Keratinocyte (primary cell): ENCODE data around the gene TTC32. TPM values are rescaled to one million over a fixed set of nuclear protein-coding genes. Genes with fewer than 3 reads are reported as not detected.

Source experiments
- DNase-seq: peaks from one replicate; pipeline ENCODE4 v3.0.0-alpha.2; 2011; ENCODE audit warnings: low read depth, missing footprints, low spot score
- FAIRE-seq: peaks from 2 replicates; lab custom pipeline; 2011; peaks lifted over from hg19 to GRCh38; lab: Jason Lieb, UNC
- H2AFZ ChIP-seq: 2 replicates; pipeline ENCODE4 v1.6.0; 2012; ENCODE audit warnings: low read length, control low read depth, inconsistent platforms; ENCODE audit not compliant: control insufficient read depth
- H3K27ac ChIP-seq: 2 replicates; pipeline ENCODE4 v1.5.1; 2011; ENCODE audit warnings: low read length; ENCODE audit not compliant: control insufficient read depth, insufficient read depth
- H3K27me3 ChIP-seq: 3 replicates; pipeline ENCODE4 v1.6.0; 2011; ENCODE audit warnings: low read length; ENCODE audit not compliant: control insufficient read depth, insufficient read depth; ENCODE audit errors: extremely low read depth
- H3K36me3 ChIP-seq, 2 experiments: 2 replicates in 1 of 2; 3 replicates in 1 of 2; pipeline ENCODE4 v1.5.1; 2011; ENCODE audit warnings: low read length in 2 of 2, mild to moderate bottlenecking in 1 of 2; ENCODE audit not compliant: control insufficient read depth in 2 of 2, insufficient read depth in 2 of 2; ENCODE audit errors: extremely low read depth in 1 of 2
- H3K4me1 ChIP-seq: 3 replicates; pipeline ENCODE4 v1.5.1; 2011; ENCODE audit warnings: low read length; ENCODE audit not compliant: control insufficient read depth, insufficient read depth; ENCODE audit errors: extremely low read depth
- H3K4me2 ChIP-seq: 3 replicates; pipeline ENCODE4 v1.6.0; 2011; ENCODE audit warnings: low read depth, low read length; ENCODE audit not compliant: control insufficient read depth, insufficient read depth; ENCODE audit errors: extremely low read depth
- H3K4me3 ChIP-seq, 3 experiments: fragments of 200-600 bp in 1 of 3; sonication (generic) in 1 of 3; 2 replicates in 2 of 3; 3 replicates in 1 of 3; pipeline ENCODE4 v1.5.1; 2011 to 2016; ENCODE audit warnings: low read length in 3 of 3, mild to moderate bottlenecking in 3 of 3, control low read depth in 2 of 3, inconsistent platforms in 1 of 3, low read depth in 1 of 3, mixed read lengths in 1 of 3, mixed run types in 1 of 3, moderate library complexity in 1 of 3; ENCODE audit not compliant: control insufficient read depth in 2 of 3, insufficient read depth in 2 of 3; ENCODE audit errors: extremely low read depth in 1 of 3
- H3K79me2 ChIP-seq: 2 replicates; pipeline ENCODE4 v1.6.0; 2012; ENCODE audit warnings: low read length; ENCODE audit not compliant: control insufficient read depth, insufficient read depth
- H3K9ac ChIP-seq: 3 replicates; pipeline ENCODE4 v1.6.0; 2011; ENCODE audit warnings: low read length; ENCODE audit not compliant: control insufficient read depth, insufficient read depth; ENCODE audit errors: extremely low read depth
- H3K9me1 ChIP-seq: 3 replicates; pipeline ENCODE4 v1.6.0; 2011; ENCODE audit warnings: low read length; ENCODE audit not compliant: control insufficient read depth, insufficient read depth; ENCODE audit errors: extremely low read depth
- H3K9me3 ChIP-seq: 2 replicates; pipeline ENCODE4 v1.5.1; 2012; ENCODE audit warnings: low read depth, low read length; ENCODE audit not compliant: control insufficient read depth
- H4K20me1 ChIP-seq: 3 replicates; pipeline ENCODE4 v1.6.0; 2011; ENCODE audit warnings: low read length; ENCODE audit not compliant: control insufficient read depth, insufficient read depth; ENCODE audit errors: extremely low read depth
- EZH2 ChIP-seq: IDR thresholded peaks from one replicate; pipeline ENCODE4 v1.6.1; 2012; ENCODE audit warnings: inconsistent platforms, mild to moderate bottlenecking, low read length, moderate library complexity
- dilution Hi-C: fragments of 300-500 bp; cut with MboI; formaldehyde crosslinking; loops from one replicate; pipeline ENCODE4 v1.7.0; 2020; ENCODE audit warnings: low sequenced_read_pairs; ENCODE audit not compliant: extremely low pct_ligation_motif_present
- polyA plus RNA-seq, 5 experiments: library from polyadenylated mRNA; depleted of rRNA in 3 of 5; stranded (reverse) in 3 of 5; stranded (forward) in 1 of 5; unstranded in 1 of 5; fragments of >200 nt; gene quantifications; 1 replicate in 1 of 5; 2 replicates in 3 of 5; 3 replicates in 1 of 5; pipeline versions ENCODE4 v1.2.1 to v1.2.3, GENCODE V29; 2011 to 2012; ENCODE audit warnings: missing spikeins in 2 of 5, low read depth in 1 of 5, low replicate concordance in 1 of 5
- TF ChIP-seq, protein P1 (sequence below), 3 experiments: IDR thresholded peaks in 1 of 3; conservative IDR thresholded peaks in 1 of 3; optimal IDR thresholded peaks in 1 of 3; 2 replicates in 2 of 3; 3 replicates in 1 of 3; pipeline versions ENCODE3 to v1.5.1; 2011; ENCODE audit warnings: low read length in 3 of 3, mild to moderate bottlenecking in 3 of 3, moderate library complexity in 2 of 3, control low read depth in 1 of 3, inconsistent platforms in 1 of 3; ENCODE audit not compliant: insufficient read depth in 2 of 3; ENCODE audit errors: extremely low read depth in 1 of 3

TTC32 gene
- polyA plus RNA-seq, 1 donor (not counting 4 experiments of a cell fraction or from before 2014, with no cell fraction given), result 7.6 TPM

- Histone ChIP-seq H3K4me1 (peaks cover 7% of the 10 kb centered on the region), H3K4me3 (peak overlapping the region; percentile 22 to 58 (median 26)), H3K4me2 (peak overlapping the region; percentile 65), H3K79me2 (no peaks in the 10 kb centered on the region), H3K27ac (no peak overlapping the region), H3K9me3 (no peaks in the 10 kb centered on the region), H3K9me1 (no peaks in the 10 kb centered on the region), H3K27me3 (peaks cover 22% of the 10 kb centered on the region), H3K9ac (no peak overlapping the region), H3K36me3 (no peaks in the 10 kb centered on the region), H2AFZ (peak overlapping the region; percentile 65), H4K20me1 (no peaks in the 10 kb centered on the region)
- TF ChIP-seq, protein P1, sequence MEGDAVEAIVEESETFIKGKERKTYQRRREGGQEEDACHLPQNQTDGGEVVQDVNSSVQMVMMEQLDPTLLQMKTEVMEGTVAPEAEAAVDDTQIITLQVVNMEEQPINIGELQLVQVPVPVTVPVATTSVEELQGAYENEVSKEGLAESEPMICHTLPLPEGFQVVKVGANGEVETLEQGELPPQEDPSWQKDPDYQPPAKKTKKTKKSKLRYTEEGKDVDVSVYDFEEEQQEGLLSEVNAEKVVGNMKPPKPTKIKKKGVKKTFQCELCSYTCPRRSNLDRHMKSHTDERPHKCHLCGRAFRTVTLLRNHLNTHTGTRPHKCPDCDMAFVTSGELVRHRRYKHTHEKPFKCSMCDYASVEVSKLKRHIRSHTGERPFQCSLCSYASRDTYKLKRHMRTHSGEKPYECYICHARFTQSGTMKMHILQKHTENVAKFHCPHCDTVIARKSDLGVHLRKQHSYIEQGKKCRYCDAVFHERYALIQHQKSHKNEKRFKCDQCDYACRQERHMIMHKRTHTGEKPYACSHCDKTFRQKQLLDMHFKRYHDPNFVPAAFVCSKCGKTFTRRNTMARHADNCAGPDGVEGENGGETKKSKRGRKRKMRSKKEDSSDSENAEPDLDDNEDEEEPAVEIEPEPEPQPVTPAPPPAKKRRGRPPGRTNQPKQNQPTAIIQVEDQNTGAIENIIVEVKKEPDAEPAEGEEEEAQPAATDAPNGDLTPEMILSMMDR (optimal IDR thresholded peaks at IDR 0.05 in 1 of 3, IDR thresholded peaks at IDR 0.05 in 1 of 3, conservative IDR thresholded peaks at IDR 0.05 in 1 of 3; ENCODE audit: extremely low read depth in 1 of 3, insufficient read depth in 2 of 3, low read length in 3 of 3), result no peak
- no peak for TF ChIP-seq EZH2
- DNase-seq (no peak), FAIRE-seq (no peak)
- dilution Hi-C loops, result loop anchor here (25.0 kb wide), 1 partner anchor 507 kb away; the partner anchor contains the start of gene OSR1
Observed at GRCh38 chr2:19868701-19869580, 32.8 kb downstream of the TTC32 start.

GRCh38 chr2:19868224-19868623 lies 33.6 kb downstream of the TTC32 start:
- H2AFZ ChIP-seq, result no peak overlapping the region

More at GRCh38 chr2:19868224-19868623, 33.6 kb downstream of the TTC32 start:
- no peak for TF ChIP-seq EZH2
- TF ChIP-seq, protein P1 (optimal IDR thresholded peaks at IDR 0.05 in 1 of 3, IDR thresholded peaks at IDR 0.05 in 1 of 3, conservative IDR thresholded peaks at IDR 0.05 in 1 of 3; ENCODE audit: extremely low read depth in 1 of 3, insufficient read depth in 2 of 3, low read length in 3 of 3), result no peak
- Histone ChIP-seq H3K9ac (no peak overlapping the region), H3K4me3 (peak overlapping the region; percentile 22 to 58 (median 26)), H3K36me3 (no peaks in the 10 kb centered on the region), H3K9me3 (no peaks in the 10 kb centered on the region), H4K20me1 (no peaks in the 10 kb centered on the region), H3K27ac (no peak overlapping the region), H3K4me1 (peaks cover 7% of the 10 kb centered on the region), H3K79me2 (no peaks in the 10 kb centered on the region), H3K9me1 (no peaks in the 10 kb centered on the region), H3K4me2 (peak overlapping the region; percentile 65), H3K27me3 (peaks cover 22% of the 10 kb centered on the region)
- dilution Hi-C loops, result loop anchor here (25.0 kb wide), 1 partner anchor 506 kb away; the partner anchor contains the start of gene OSR1
- FAIRE-seq (no peak), DNase-seq (no peak)
